HCT116 (cell line): ENCODE results near the gene TOR4A.

ENCODE experiments used
- EZH2 ChIP-seq: fragments of 200-600 bp; sonication (generic); IDR thresholded peaks from 2 replicates; pipeline ENCODE4 v1.6.1; 2017; ENCODE audit warnings: antibody characterized with exemption, mixed run types
- EZH2phosphoT487 ChIP-seq: fragments of 200-600 bp; IDR thresholded peaks from 2 replicates; pipeline ENCODE4 v1.6.1; 2018; ENCODE audit warnings: antibody characterized with exemption, borderline replicate concordance
- JUND ChIP-seq: IDR thresholded peaks from 2 replicates; pipeline ENCODE4 v1.6.1; 2012
- POLR2A ChIP-seq: IDR thresholded peaks from 2 replicates; pipeline ENCODE4 v1.7.0; 2011; ENCODE audit warnings: borderline replicate concordance; ENCODE audit not compliant: insufficient read depth, insufficient read length; ENCODE audit errors: extremely low read depth
- POLR2AphosphoS5 ChIP-seq: IDR thresholded peaks from 2 replicates; pipeline ENCODE4 v1.6.1; 2011; ENCODE audit warnings: mild to moderate bottlenecking, low read depth, low read length, moderate library complexity
- RAD21 ChIP-seq: IDR thresholded peaks from 2 replicates; pipeline ENCODE4 v1.6.1; 2012; ENCODE audit warnings: low read depth, mild to moderate bottlenecking
- SIN3A ChIP-seq: IDR thresholded peaks from 2 replicates; pipeline ENCODE4 v1.6.1; 2012; ENCODE audit warnings: low read depth
- SP1 ChIP-seq: IDR thresholded peaks from 2 replicates; pipeline ENCODE4 v1.6.1; 2012; ENCODE audit warnings: low read depth
- ZFX ChIP-seq: fragments of 450-650 bp; IDR thresholded peaks from 2 replicates; pipeline ENCODE4 v1.6.1; 2017
- ZNF274 ChIP-seq: fragments of 200-500 bp; sonication (Bioruptor generic); IDR thresholded peaks from 2 replicates; pipeline ENCODE4 v1.6.1; 2014; ENCODE audit warnings: mild to moderate bottlenecking, low read depth, low read length, inconsistent platforms
- TF ChIP-seq, protein P1 (sequence below), 3 experiments: fragments of 200-600 bp in 1 of 3; sonication (generic) in 1 of 3; IDR thresholded peaks in 2 of 3; conservative IDR thresholded peaks in 1 of 3; 2 replicates each; pipeline ENCODE4 v1.5.1; 2012 to 2017; ENCODE audit warnings: low read depth in 2 of 3, low read length in 2 of 3, antibody characterized with exemption in 1 of 3, borderline replicate concordance in 1 of 3, control low read depth in 1 of 3, mild to moderate bottlenecking in 1 of 3, mixed read lengths in 1 of 3, mixed run types in 1 of 3, moderate library complexity in 1 of 3; ENCODE audit not compliant: insufficient read depth in 1 of 3
- TF ChIP-seq, protein P2 (sequence below): IDR thresholded peaks from 2 replicates; pipeline ENCODE4 v1.6.1; 2012; ENCODE audit warnings: low read depth

DNA sequence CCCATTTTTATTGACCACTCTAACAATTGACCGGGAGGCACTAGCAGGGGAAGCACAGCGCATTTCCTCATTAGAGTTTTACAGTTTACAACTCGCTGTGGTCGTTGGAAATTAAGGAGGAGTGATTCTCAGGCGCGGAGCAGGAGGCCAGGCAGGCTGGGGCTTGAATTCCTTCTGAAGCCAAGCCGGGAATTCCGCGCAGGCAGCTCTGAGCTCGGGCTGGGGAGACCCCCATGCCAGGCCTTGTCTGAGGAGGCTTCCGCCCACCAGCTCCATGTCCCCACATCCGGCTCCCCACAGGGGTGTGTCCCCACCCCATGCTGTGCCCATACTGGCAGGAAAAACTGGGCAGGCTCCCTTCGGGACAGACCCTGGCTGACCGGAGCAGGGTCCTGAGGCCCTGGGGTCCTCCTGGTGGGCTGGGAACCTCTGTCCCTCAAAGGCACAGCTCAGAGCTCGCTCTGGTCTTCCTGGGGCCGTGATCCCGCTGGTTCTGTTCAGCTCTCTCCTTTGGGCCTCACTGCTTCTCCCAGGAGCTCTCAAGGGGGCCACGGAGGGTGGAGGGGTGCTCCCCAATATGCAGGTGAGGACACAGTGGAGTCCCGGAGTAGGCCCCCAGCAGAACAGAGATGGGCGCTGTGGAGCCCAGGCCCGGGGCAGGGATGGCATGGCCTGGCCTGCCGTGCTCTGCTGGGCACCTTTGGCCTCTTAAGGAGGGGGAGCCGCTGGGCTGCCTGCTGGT lies 25.8 kb downstream of the TOR4A start:
- TF ChIP-seq, protein P1, sequence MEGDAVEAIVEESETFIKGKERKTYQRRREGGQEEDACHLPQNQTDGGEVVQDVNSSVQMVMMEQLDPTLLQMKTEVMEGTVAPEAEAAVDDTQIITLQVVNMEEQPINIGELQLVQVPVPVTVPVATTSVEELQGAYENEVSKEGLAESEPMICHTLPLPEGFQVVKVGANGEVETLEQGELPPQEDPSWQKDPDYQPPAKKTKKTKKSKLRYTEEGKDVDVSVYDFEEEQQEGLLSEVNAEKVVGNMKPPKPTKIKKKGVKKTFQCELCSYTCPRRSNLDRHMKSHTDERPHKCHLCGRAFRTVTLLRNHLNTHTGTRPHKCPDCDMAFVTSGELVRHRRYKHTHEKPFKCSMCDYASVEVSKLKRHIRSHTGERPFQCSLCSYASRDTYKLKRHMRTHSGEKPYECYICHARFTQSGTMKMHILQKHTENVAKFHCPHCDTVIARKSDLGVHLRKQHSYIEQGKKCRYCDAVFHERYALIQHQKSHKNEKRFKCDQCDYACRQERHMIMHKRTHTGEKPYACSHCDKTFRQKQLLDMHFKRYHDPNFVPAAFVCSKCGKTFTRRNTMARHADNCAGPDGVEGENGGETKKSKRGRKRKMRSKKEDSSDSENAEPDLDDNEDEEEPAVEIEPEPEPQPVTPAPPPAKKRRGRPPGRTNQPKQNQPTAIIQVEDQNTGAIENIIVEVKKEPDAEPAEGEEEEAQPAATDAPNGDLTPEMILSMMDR (IDR thresholded peaks at IDR 0.05 in 2 of 3, conservative IDR thresholded peaks at IDR 0.05 in 1 of 3; ENCODE audit: borderline replicate concordance in 1 of 3, insufficient read depth in 1 of 3, low read depth in 2 of 3, low read length in 2 of 3) = no peak
- TF ChIP-seq POLR2A = no peak
- TF ChIP-seq ZFX = no peak
- no peak for TF ChIP-seq SP1
- TF ChIP-seq, protein P2, sequence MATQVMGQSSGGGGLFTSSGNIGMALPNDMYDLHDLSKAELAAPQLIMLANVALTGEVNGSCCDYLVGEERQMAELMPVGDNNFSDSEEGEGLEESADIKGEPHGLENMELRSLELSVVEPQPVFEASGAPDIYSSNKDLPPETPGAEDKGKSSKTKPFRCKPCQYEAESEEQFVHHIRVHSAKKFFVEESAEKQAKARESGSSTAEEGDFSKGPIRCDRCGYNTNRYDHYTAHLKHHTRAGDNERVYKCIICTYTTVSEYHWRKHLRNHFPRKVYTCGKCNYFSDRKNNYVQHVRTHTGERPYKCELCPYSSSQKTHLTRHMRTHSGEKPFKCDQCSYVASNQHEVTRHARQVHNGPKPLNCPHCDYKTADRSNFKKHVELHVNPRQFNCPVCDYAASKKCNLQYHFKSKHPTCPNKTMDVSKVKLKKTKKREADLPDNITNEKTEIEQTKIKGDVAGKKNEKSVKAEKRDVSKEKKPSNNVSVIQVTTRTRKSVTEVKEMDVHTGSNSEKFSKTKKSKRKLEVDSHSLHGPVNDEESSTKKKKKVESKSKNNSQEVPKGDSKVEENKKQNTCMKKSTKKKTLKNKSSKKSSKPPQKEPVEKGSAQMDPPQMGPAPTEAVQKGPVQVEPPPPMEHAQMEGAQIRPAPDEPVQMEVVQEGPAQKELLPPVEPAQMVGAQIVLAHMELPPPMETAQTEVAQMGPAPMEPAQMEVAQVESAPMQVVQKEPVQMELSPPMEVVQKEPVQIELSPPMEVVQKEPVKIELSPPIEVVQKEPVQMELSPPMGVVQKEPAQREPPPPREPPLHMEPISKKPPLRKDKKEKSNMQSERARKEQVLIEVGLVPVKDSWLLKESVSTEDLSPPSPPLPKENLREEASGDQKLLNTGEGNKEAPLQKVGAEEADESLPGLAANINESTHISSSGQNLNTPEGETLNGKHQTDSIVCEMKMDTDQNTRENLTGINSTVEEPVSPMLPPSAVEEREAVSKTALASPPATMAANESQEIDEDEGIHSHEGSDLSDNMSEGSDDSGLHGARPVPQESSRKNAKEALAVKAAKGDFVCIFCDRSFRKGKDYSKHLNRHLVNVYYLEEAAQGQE = no peak
- TF ChIP-seq RAD21 = no peak
- no peak for TF ChIP-seq SIN3A
- no peak for TF ChIP-seq POLR2AphosphoS5
- TF ChIP-seq EZH2 = no peak
- no peak for TF ChIP-seq JUND
- TF ChIP-seq ZNF274 = no peak
- TF ChIP-seq EZH2phosphoT487 = no peak
